ENCODE data around the gene C1QA.
"Not testable (repeated sequence)": the region's sequence is repeated elsewhere in the genome, so short reads cannot be mapped to it uniquely, and the experiment has no call there.

The C1QA gene

GRCh38 chr1:22643381-22643780 is 7.0 kb downstream of the C1QA start, which contains the start of gene C1QC:
C1QC (plus strand) TSS chr1:22643633; CDS start chr1:22644024, 391 bp downstream.
- no peak for DNase-seq

- DNase-seq: no peak
These were observed 7.5 kb downstream of the C1QA start for GRCh38 chr1:22643928-22644327.

GRCh38 chr1:22645931-22646330 is 9.5 kb downstream of the C1QA start:
- DNase-seq: no peak

GRCh38 chr1:22646384-22646783 is 10.0 kb downstream of the C1QA start:
- DNase-seq: no peak

GRCh38 chr1:22650089-22650693 is 13.8 kb downstream of the C1QA start:
- DNase-seq: no peak

GRCh38 chr1:22651941-22652856 is 15.8 kb downstream of the C1QA start:
- DNase-seq: no peak

- no peak for DNase-seq
These were observed 16.5 kb downstream of the C1QA start, which contains the start of gene C1QB for GRCh38 chr1:22652881-22653316. C1QB (plus strand) TSS chr1:22653236; CDS start chr1:22659463, 6,227 bp downstream.

GRCh38 chr1:22654692-22655091 is 18.3 kb downstream of the C1QA start:
- DNase-seq: no peak

- DNase-seq: no peak
These were observed 22.1 kb downstream of the C1QA start for GRCh38 chr1:22658385-22659163.

- no peak for DNase-seq
These were observed 24.4 kb downstream of the C1QA start for GRCh38 chr1:22660716-22661241.

- no peak for DNase-seq
These were observed 25.5 kb downstream of the C1QA start for GRCh38 chr1:22661880-22662279.

GRCh38 chr1:22662318-22662717 is 25.9 kb downstream of the C1QA start:
- no peak for DNase-seq

- DNase-seq: no peak
These were observed 26.6 kb downstream of the C1QA start for GRCh38 chr1:22662986-22663408.

- peak in 1 of 2 experiments; percentile 20 for DNase-seq
These were observed 29.3 kb downstream of the C1QA start for GRCh38 chr1:22665752-22666151.

GRCh38 chr1:22666412-22666811 is 30.0 kb downstream of the C1QA start:
- DNase-seq: no peak

- DNase-seq: not testable (repeated sequence)
These were observed 32.4 kb downstream of the C1QA start for GRCh38 chr1:22668840-22669239.

- DNase-seq: no peak
These were observed 34.0 kb downstream of the C1QA start for GRCh38 chr1:22670352-22670975.

GRCh38 chr1:22671999-22672398 is 35.6 kb downstream of the C1QA start:
- no peak for DNase-seq

GRCh38 chr1:22673486-22674409 is 37.3 kb downstream of the C1QA start:
- no peak for DNase-seq

- DNase-seq: no peak
These were observed 38.0 kb downstream of the C1QA start for GRCh38 chr1:22674410-22674749.

GRCh38 chr1:22676151-22676550 is 39.7 kb downstream of the C1QA start:
- DNase-seq: not testable (repeated sequence)

All from NCI-H1930 (cell line).